ENCODE data around the gene AP3M1. TPM values are rescaled to one million over a fixed set of nuclear protein-coding genes. Genes with fewer than 3 reads are reported as not detected.

The AP3M1 gene
- total RNA-seq, 1 experiment from 2014 or later, result 37.4 TPM

DNA sequence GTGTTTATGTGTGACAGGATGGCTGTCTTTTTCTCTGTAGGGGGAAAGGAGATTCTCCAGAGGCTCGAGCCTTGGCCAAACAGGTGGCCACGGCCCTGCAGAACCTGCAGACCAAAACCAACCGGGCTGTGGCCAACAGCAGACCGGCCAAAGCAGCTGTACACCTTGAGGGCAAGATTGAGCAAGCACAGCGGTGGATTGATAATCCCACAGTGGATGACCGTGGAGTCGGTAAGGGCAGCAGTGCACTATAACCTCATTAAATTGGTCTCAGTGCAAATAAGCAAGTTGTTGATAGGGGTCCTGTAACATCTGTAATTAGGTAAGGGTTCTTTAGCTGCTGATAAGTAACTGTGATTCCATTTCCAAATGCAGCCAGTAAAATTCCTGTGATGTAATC lies 56.4 kb downstream of the AP3M1 start:
- Histone ChIP-seq H3K14ac (ENCODE audit: insufficient read depth, low read length) (no peak overlapping the region), H3K23me2 (ENCODE audit: insufficient read length, low read depth, low read length, poor library complexity, severe bottlenecking) (no peaks in the 10 kb centered on the region), H3K27ac (ENCODE audit: insufficient read length, low read depth, low read length) (no peak overlapping the region), H3K27me3 (ENCODE audit: insufficient read depth, low read length) (no peaks in the 10 kb centered on the region), H2BK120ac (ENCODE audit: low read depth, low read length, poor library complexity, severe bottlenecking) (no peak overlapping the region), H3K4ac (ENCODE audit: low read depth, low read length) (no peak overlapping the region), H4K8ac (replicated peaks; ENCODE audit: insufficient read length, low read depth, low read length) (no peak overlapping the region), H3K79me2 (ENCODE audit: insufficient read depth, low read length) (no peaks in the 10 kb centered on the region), H3K9ac (ENCODE audit: extremely low read depth, insufficient read length, low read length) (no peak overlapping the region), H3K9me3 (ENCODE audit: control insufficient read depth, low read depth, low read length) (no peaks in the 10 kb centered on the region), H2BK5ac (ENCODE audit: insufficient read length, low read length) (no peak overlapping the region), H2BK20ac (ENCODE audit: low read depth, low read length, poor library complexity, severe bottlenecking) (no peak overlapping the region), H4K20me1 (ENCODE audit: control insufficient read depth, insufficient read depth, insufficient read length) (no peaks in the 10 kb centered on the region), H2AFZ (ENCODE audit: low read length) (no peak overlapping the region), H2AK5ac (ENCODE audit: insufficient read length, low read length) (no peak overlapping the region), H3T11ph (ENCODE audit: low read length) (no peak overlapping the region), H3K4me1 (ENCODE audit: insufficient read depth, low read length) (no peaks in the 10 kb centered on the region), H4K5ac (ENCODE audit: insufficient read length, low read depth, low read length) (no peak overlapping the region), H2BK12ac (ENCODE audit: insufficient read length, low read depth, low read length) (no peak overlapping the region), H2BK15ac (ENCODE audit: low read depth, low read length) (no peak overlapping the region), H3K79me1 (ENCODE audit: insufficient read depth, low read depth, low read length, poor library complexity, severe bottlenecking) (no peaks in the 10 kb centered on the region), H3K4me2 (ENCODE audit: insufficient read depth, insufficient read length, low read length) (no peak overlapping the region), H3K56ac (ENCODE audit: insufficient read length, low read depth, low read length) (no peak overlapping the region), H3K23ac (ENCODE audit: insufficient read length, low read depth, low read length) (no peak overlapping the region), H3K18ac (ENCODE audit: insufficient read length, low read depth, low read length) (no peak overlapping the region), H4K91ac (ENCODE audit: insufficient read length, low read depth, low read length) (no peak overlapping the region)
- no peak for DNase-seq
- Mint-ChIP-seq H3K27ac (peak overlapping the region in 2 of 3 experiments; percentile 80 to 90; a peak in 3 of 7 replicates), H3K4me3 (no peak overlapping the region), H3K9me3 (no peaks in the 10 kb centered on the region), H3K36me3 (ENCODE audit: insufficient read depth in 1 of 3, low read depth in 3 of 3) (peaks cover 67 to 92% (median 88%) of the 10 kb centered on the region in 3 experiments; a peak in 6 of 7 replicates), H3K27me3 (ENCODE audit: low read depth) (no peaks in the 10 kb centered on the region), H3K4me1 (no peaks in the 10 kb centered on the region)
- TF ChIP-seq, protein P1, sequence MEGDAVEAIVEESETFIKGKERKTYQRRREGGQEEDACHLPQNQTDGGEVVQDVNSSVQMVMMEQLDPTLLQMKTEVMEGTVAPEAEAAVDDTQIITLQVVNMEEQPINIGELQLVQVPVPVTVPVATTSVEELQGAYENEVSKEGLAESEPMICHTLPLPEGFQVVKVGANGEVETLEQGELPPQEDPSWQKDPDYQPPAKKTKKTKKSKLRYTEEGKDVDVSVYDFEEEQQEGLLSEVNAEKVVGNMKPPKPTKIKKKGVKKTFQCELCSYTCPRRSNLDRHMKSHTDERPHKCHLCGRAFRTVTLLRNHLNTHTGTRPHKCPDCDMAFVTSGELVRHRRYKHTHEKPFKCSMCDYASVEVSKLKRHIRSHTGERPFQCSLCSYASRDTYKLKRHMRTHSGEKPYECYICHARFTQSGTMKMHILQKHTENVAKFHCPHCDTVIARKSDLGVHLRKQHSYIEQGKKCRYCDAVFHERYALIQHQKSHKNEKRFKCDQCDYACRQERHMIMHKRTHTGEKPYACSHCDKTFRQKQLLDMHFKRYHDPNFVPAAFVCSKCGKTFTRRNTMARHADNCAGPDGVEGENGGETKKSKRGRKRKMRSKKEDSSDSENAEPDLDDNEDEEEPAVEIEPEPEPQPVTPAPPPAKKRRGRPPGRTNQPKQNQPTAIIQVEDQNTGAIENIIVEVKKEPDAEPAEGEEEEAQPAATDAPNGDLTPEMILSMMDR (conservative IDR thresholded peaks at IDR 0.05), result no peak
- no CpG with 5 or more reads among the region's 7 CpGs for WGBS (ENCODE audit: extremely low coverage, insufficient read length, low lambda C conversion rate)

All from H9 (cell line).